ENCODE data around the gene ST6GAL2.

GRCh38 chr2:106782681-106783080 lies 103.3 kb downstream of the ST6GAL2 start:
- no peak for TF ChIP-seq POLR2A (IDR thresholded peaks at IDR 0.05)
- no peak for TF ChIP-seq CTCF (IDR thresholded peaks at IDR 0.05)

All from lower leg skin (tissue), 3 donors.